NOMO-1 treated with dmso at 0.1 percent for 144 hours (cell line): ENCODE results near the gene CCDC50.

Experiments
- DNase-seq: peaks from one replicate; lab custom pipeline; 2025; ENCODE audit not compliant: unreplicated experiment; lab: John Stamatoyannopoulos, UW

The CCDC50 gene

GRCh38 chr3:191316876-191317603 is 12.2 kb upstream of the CCDC50 start:
- DNase-seq, result no peak

GRCh38 chr3:191320316-191320715 is 8.9 kb upstream of the CCDC50 start:
- DNase-seq, result no peak

GRCh38 chr3:191321019-191321767 is 8.0 kb upstream of the CCDC50 start:
- no peak for DNase-seq

- no peak for DNase-seq
Observed at GRCh38 chr3:191324936-191325335, 4.3 kb upstream of the CCDC50 start.

- DNase-seq, result no peak
Observed at GRCh38 chr3:191327526-191327925, 1.7 kb upstream of the CCDC50 start.

- no peak for DNase-seq
Observed at GRCh38 chr3:191328383-191328961, 722 bp upstream of the CCDC50 start.

- no peak for DNase-seq
Observed at GRCh38 chr3:191329654-191330529, 698 bp downstream of the CCDC50 start, which contains the start of gene UTS2B. Gene UTS2B (minus strand): TSS chr3:191330526. CDS start chr3:191282189, 48,337 bp downstream.

GRCh38 chr3:191330530-191331048 is 1.4 kb downstream of the CCDC50 start:
- no peak for DNase-seq

GRCh38 chr3:191331388-191331787 is 2.2 kb downstream of the CCDC50 start:
- no peak for DNase-seq

- no peak for DNase-seq
Observed at GRCh38 chr3:191333298-191333880, 4.2 kb downstream of the CCDC50 start.

GRCh38 chr3:191334346-191334893 is 5.2 kb downstream of the CCDC50 start:
- no peak for DNase-seq

GRCh38 chr3:191336833-191337232 is 7.6 kb downstream of the CCDC50 start:
- DNase-seq, result no peak

GRCh38 chr3:191338177-191338488 is 8.9 kb downstream of the CCDC50 start:
- no peak for DNase-seq

- no peak for DNase-seq
Observed at GRCh38 chr3:191339316-191339917, 10.2 kb downstream of the CCDC50 start.

GRCh38 chr3:191340351-191340750 is 11.2 kb downstream of the CCDC50 start:
- DNase-seq, result no peak

- DNase-seq, result no peak
Observed at GRCh38 chr3:191340966-191341365, 11.8 kb downstream of the CCDC50 start.

GRCh38 chr3:191342006-191342405 is 12.8 kb downstream of the CCDC50 start:
- no peak for DNase-seq

GRCh38 chr3:191342411-191342810 is 13.2 kb downstream of the CCDC50 start:
- no peak for DNase-seq

GRCh38 chr3:191343115-191343514 is 13.9 kb downstream of the CCDC50 start:
- DNase-seq, result no peak

- no peak for DNase-seq
Observed at GRCh38 chr3:191343913-191344312, 14.7 kb downstream of the CCDC50 start.
